BJ (cell line): Measurements from ENCODE around the gene UNC5A. TPM values are rescaled to one million over a fixed set of nuclear protein-coding genes. Genes with fewer than 3 reads are reported as not detected.

Source experiments
- CTCF ChIA-PET: fragments of 350-600 bp; formaldehyde crosslinking; extraction: SDS; loops from one replicate; lab custom pipeline; 2021; ENCODE audit warnings: antibody characterized with exemption, inconsistent platforms; lab: Yijun Ruan, JAX
- POLR2A ChIA-PET: fragments of 300-600 bp; sonication (Branson Sonifier 250); formaldehyde crosslinking; extraction: SDS; loops from one replicate; lab custom pipeline; 2021; ENCODE audit warnings: antibody characterized with exemption; lab: Charles Lee
- DNase-seq: peaks from one replicate; pipeline ENCODE4 v3.0.0-alpha.2; 2011; ENCODE audit warnings: low read depth
- H3K27me3 ChIP-seq: 2 replicates; pipeline ENCODE4 v1.6.0; 2011; ENCODE audit warnings: low read length; ENCODE audit not compliant: control insufficient read depth, insufficient read depth
- H3K36me3 ChIP-seq: 2 replicates; pipeline ENCODE4 v1.5.1; 2011; ENCODE audit warnings: low read length; ENCODE audit not compliant: control insufficient read depth, insufficient read depth
- H3K4me3 ChIP-seq: 2 replicates; pipeline ENCODE4 v1.5.1; 2011; ENCODE audit warnings: low read depth, mild to moderate bottlenecking, control low read depth, low read length
- polyA plus RNA-seq: library from polyadenylated mRNA; depleted of rRNA; stranded (reverse); fragments of >200 nt; gene quantifications from 2 replicates; pipeline ENCODE4 v1.2.3, GENCODE V29; 2011
- TF ChIP-seq, protein P1 (sequence below): IDR thresholded peaks from 2 replicates; pipeline ENCODE4 v1.5.1; 2011; ENCODE audit warnings: low read depth, mild to moderate bottlenecking, control low read depth, inconsistent platforms, low read length, moderate library complexity; ENCODE audit not compliant: insufficient read depth

Gene UNC5A
- polyA plus RNA-seq, 1 experiment = not detected

DNA sequence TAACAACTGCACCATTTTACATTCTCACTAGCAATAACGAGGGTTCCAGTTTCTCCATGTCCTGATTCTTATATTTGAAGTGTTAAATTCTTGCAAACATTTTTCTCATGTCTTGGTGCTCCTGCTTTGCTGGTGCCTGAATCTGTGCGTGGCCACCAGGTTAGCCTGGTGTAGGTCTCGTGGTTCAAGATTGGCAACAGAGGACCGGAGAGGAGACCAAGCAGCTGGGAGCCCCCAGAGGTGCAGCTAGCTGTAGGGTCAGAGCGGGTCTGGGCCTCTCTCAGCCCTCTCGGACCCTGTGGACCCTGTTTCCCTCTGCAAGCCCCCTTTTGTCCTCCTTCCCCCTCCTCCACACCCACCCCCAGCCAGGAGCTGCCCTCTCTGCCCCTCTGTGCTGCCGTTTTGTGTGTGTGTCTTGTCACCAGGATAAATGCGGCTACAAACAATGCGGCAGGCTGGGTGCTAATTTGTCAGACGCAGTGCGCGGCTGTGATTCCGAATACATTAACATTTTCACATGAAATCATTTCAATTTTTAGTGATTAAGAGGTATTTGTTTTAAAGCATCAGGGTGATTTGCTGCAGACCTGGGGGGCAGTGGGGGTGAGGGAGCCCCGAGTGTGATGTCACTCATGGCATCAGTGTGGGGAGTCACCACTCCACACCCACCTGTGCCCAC lies 17.5 kb downstream of the UNC5A start:
- no peak overlapping the region for H3K4me3 ChIP-seq
- POLR2A ChIA-PET = no interaction called here
- CTCF ChIA-PET = no interaction called here
- no peaks in the 10 kb centered on the region for H3K36me3 ChIP-seq
- TF ChIP-seq, protein P1, sequence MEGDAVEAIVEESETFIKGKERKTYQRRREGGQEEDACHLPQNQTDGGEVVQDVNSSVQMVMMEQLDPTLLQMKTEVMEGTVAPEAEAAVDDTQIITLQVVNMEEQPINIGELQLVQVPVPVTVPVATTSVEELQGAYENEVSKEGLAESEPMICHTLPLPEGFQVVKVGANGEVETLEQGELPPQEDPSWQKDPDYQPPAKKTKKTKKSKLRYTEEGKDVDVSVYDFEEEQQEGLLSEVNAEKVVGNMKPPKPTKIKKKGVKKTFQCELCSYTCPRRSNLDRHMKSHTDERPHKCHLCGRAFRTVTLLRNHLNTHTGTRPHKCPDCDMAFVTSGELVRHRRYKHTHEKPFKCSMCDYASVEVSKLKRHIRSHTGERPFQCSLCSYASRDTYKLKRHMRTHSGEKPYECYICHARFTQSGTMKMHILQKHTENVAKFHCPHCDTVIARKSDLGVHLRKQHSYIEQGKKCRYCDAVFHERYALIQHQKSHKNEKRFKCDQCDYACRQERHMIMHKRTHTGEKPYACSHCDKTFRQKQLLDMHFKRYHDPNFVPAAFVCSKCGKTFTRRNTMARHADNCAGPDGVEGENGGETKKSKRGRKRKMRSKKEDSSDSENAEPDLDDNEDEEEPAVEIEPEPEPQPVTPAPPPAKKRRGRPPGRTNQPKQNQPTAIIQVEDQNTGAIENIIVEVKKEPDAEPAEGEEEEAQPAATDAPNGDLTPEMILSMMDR = no peak
- DNase-seq = no peak
- H3K27me3 ChIP-seq = peaks cover 5% of the 10 kb centered on the region

DNA sequence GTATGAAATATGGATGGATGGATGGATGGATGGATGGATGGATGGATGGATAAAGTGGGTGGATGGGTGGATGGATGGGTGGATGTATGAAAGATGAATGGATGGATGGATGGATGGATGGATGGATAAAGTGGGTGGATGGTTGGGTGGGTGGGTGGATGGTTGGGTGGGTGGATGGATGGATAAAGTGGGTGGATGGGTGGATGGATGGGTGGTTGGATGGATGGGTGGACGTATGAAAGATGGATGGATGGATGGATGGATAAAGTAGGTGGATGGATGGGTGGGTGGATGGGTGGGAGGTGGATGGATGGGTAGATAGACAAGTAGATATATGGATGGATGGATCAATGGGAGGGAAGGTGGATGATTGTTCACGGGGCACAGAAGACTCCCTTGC lies 19.0 kb downstream of the UNC5A start:
- Histone ChIP-seq H3K36me3 (no peaks in the 10 kb centered on the region), H3K27me3 (peaks cover 5% of the 10 kb centered on the region; the same call in 1 of the 2 replicates), H3K4me3 (no peak overlapping the region)
- TF ChIP-seq, protein P1 = no peak
- POLR2A ChIA-PET = no interaction called here
- no peak for DNase-seq
- CTCF ChIA-PET = no interaction called here

DNA sequence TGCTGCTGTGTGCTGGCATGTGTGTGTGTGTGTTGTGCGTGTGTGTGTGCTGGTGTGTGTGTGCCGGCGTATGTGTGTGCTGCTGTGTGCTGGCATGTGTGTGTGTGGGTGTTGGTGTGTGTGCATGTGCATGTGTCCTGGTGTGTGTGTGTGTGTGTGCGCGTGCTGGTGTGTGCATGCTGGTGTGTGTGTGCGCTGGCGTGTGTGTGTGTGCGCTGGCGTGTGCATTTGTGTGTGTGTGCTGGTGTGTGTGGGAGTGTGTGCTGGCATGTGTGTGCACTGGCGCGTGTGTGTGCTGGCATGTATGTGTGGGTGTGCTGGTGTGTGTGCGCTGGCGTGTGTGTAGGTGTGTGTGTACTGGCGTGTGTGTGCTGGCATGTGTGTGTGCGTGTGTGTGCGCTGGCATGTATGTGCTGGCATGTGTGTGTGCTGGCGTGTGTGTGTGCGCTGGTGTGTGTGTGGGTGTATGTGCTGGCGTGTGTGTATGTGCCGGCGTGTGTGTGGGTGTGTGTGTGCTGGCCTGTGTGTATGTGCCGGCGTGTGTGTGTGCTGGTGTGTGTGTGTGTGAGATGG lies 20.1 kb downstream of the UNC5A start:
- Histone ChIP-seq H3K4me3 (no peak overlapping the region), H3K27me3 (peaks cover 6% of the 10 kb centered on the region; the same call in 1 of the 2 replicates), H3K36me3 (no peaks in the 10 kb centered on the region)
- CTCF ChIA-PET = no interaction called here
- TF ChIP-seq, protein P1 = no peak
- DNase-seq = no peak
- POLR2A ChIA-PET = no interaction called here

DNA sequence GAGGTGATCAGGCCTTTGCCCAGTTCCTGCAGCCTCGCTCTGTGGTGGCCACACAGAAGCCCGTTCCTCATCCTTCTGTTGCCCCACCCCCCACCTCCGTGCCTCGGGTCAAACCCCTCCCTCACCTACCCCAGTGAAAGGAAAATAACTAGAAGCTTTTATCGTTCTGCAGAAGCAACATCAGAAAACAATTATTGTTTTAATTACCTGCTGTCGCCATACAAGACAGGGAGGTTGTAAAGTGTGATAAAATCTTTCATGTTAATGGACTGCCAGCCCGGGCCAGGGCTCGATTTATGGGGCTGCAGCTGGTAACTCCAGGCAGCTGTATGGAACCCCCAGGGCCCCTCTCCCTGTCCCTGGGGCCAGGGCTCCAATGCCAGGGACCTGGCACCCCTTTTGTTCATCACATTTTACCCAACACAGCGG lies 20.6 kb downstream of the UNC5A start:
- TF ChIP-seq, protein P1 = no peak
- CTCF ChIA-PET = no interaction called here
- Histone ChIP-seq H3K4me3 (no peak overlapping the region), H3K36me3 (no peaks in the 10 kb centered on the region), H3K27me3 (peaks cover 6% of the 10 kb centered on the region; the same call in 1 of the 2 replicates)
- POLR2A ChIA-PET = no interaction called here
- no peak for DNase-seq

DNA sequence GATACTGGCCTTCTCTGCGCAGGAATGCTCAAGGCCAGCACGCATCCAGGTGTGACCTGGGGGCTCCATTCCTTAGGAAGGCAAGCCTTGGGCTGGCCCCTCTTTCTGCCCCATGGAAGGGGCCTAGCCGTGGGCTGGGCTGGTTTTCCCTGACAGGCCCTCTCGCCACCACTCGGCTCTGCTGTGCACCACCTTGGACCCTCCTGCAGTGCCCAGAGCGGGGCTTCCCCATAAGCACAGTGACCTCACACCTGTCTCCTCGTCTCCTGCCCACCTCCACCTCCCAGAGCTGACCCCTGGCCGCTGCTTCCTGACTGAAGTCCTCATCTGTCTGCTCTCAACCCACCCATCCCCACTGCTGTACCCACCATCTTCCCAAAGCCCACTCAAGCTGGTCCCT lies 21.1 kb downstream of the UNC5A start:
- ChIA-PET POLR2A (no interaction called here), CTCF (no interaction called here)
- DNase-seq = no peak
- H3K4me3 ChIP-seq = no peak overlapping the region
- TF ChIP-seq, protein P1 = no peak
- H3K36me3 ChIP-seq = no peaks in the 10 kb centered on the region
- peaks cover 6% of the 10 kb centered on the region; the same call in 1 of the 2 replicates for H3K27me3 ChIP-seq
